Stimulated activated CD4-positive, alpha-beta T cell treated with anti-CD3 and anti-CD28 coated beads, TNF-alpha, amount 100 ng/mL, for 24 hours (primary cell): Measurements from ENCODE around the gene KRTAP9-3.
"Not testable (repeated sequence)": the region's sequence is repeated elsewhere in the genome, so short reads cannot be mapped to it uniquely, and the experiment has no call there.

Experiments
- DNase-seq, 3 experiments: peaks; one replicate each; pipeline ENCODE4 v3.0.0-alpha.2; 2020; ENCODE audit warnings: low read depth in 3 of 3

The KRTAP9-3 gene

GRCh38 chr17:41251261-41251660 is 19.0 kb downstream of the KRTAP9-3 start:
- DNase-seq = no peak

DNA sequence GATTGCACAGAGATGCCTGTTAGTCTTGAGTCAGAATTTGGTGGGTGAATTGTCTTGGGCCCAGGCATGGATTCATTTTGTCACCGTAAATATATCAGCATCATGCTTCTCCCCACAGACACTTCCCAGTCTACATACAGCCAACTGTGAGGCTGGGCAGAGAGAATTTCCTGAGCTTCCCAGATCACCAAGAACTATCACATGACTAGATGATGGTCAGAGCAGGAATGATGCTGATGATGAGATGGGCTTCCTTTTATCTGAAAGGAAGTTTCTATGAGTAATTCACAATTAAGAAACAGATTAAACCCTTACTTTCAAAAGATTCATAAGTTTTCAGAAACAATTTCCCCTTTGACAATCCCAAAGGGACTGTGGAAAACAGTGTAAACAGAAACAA is 22.6 kb downstream of the KRTAP9-3 start:
- no peak for DNase-seq

- not testable (repeated sequence) for DNase-seq
Measured at GRCh38 chr17:41255381-41256290, 23.4 kb downstream of the KRTAP9-3 start, which contains the start of gene KRTAP9-9. Gene KRTAP9-9 (plus strand): TSS chr17:41255384.

DNA sequence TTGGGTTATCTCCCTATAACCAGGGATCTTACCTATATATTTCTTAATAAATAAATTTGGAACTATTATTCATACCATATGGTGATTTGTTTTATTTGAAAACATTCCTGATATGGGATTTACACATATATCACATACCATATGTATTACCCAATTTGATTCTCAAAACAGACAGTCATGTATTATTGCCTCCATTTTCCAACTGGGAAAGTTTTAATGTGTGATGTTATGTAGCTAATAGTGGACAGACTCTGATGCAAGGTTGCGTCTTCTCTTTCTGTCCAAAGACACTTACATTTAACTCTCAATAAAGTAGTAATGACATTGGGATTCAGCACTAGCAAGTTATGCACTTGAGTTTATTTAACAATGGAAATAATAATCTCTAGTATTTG is 24.0 kb downstream of the KRTAP9-3 start:
- no peak for DNase-seq

- no peak for DNase-seq
Measured at GRCh38 chr17:41258406-41258805, 26.2 kb downstream of the KRTAP9-3 start.

DNA sequence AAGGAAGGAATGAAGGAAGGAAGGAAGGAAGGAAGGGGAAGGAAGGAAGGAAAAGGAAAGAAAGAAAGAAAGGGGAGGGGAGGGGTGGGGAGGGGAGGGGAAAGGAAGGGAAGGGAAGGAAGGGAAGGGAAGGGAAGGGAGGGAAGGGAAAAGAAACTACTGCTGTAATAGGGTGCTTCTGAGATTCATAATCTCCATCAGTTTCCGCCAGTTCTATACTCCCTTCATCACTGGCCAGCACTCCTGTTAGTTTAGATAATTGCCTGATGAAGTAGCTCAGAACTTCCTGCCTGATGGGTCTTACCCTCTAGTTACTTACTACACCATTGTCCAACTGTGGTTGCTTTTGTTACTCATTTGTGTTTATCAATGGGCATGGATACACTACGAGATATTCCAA is 31.0 kb downstream of the KRTAP9-3 start:
- no peak for DNase-seq

GRCh38 chr17:41264599-41264998 is 32.4 kb downstream of the KRTAP9-3 start:
- no peak for DNase-seq

- no peak for DNase-seq
Measured at GRCh38 chr17:41265078-41265477, 32.8 kb downstream of the KRTAP9-3 start, which contains the start of gene KRTAP9-6. Gene KRTAP9-6 (plus strand): TSS chr17:41265378. CDS start chr17:41265378, 0 bp downstream.

GRCh38 chr17:41267711-41268110 is 35.5 kb downstream of the KRTAP9-3 start:
- no peak for DNase-seq

GRCh38 chr17:41271323-41271722 is 39.1 kb downstream of the KRTAP9-3 start:
- DNase-seq = not testable (repeated sequence)

GRCh38 chr17:41271858-41272257 is 39.6 kb downstream of the KRTAP9-3 start:
- DNase-seq = no peak

DNA sequence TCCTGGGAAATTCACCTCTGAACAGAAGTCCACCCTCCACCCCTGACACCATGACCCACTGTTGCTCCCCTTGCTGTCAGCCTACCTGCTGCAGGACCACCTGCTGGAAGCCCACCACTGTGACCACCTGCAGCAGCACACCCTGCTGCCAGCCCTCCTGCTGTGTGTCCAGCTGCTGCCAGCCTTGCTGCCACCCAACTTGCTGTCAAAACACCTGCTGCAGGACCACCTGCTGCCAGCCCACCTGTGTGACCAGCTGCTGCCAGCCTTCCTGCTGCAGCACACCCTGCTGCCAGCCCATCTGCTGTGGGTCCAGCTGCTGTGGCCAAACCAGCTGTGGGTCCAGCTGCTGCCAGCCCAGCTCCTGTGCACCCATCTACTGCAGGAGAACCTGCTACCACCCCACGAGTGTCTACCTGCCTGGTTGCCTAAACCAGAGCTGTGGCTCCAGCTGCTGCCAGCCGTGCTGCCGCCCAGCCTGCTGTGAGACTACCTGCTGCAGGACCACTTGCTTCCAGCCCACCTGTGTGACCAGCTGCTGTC is 43.5 kb downstream of the KRTAP9-3 start, which contains the start of gene KRTAP9-7:
TSS of gene KRTAP9-7 (plus strand) at position 51 of the 543 bp plus-strand sequence. CDS start at position 51, 0 bp downstream.
- DNase-seq = not testable (repeated sequence)

DNA sequence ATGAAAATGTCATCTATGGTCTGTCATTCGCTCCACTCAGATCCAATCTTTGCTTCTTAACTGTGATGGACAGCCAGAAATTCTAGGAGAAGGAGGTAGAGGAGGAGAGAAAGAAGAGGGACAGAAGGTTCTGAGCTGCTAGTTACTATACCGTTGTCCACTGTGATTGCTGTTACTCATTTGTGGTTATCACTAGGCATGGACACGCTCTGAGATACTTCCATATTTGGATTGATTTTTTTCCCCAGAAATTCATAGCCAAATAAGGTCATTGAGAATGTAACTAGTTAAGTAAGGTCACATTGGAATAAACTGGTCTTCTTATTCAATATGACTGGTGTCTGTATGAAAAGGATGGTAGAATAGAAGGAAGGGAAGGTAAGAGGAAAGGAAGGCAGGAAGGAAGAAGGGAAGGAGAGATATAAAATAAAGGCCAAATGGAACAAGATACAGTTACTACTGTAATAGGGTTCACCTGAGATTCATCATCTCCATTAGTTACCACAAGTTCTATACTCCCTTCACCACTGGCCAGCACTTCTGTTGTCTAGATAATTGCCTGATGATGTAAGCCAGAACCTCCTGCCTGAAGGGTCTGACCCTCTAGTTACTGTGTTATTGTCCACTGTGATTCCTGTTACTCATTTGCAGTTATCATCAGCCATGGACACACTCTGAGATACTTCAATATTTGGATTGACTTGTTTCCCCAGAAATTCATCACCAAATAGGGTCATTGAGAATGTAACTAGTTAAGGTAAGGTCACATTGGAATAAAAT is 46.1 kb downstream of the KRTAP9-3 start:
- no peak for DNase-seq
